ENCODE data around the gene FOXRED2. TPM values are rescaled to one million over a fixed set of nuclear protein-coding genes. Genes with fewer than 3 reads are reported as not detected.
A peak's percentile ranks its signal among the peaks of the same experiment; 100 is the strongest.

Gene FOXRED2
- polyA plus RNA-seq, 1 of the 3 experiments (the other 2 are of a cell fraction), result 7.9 TPM

DNA sequence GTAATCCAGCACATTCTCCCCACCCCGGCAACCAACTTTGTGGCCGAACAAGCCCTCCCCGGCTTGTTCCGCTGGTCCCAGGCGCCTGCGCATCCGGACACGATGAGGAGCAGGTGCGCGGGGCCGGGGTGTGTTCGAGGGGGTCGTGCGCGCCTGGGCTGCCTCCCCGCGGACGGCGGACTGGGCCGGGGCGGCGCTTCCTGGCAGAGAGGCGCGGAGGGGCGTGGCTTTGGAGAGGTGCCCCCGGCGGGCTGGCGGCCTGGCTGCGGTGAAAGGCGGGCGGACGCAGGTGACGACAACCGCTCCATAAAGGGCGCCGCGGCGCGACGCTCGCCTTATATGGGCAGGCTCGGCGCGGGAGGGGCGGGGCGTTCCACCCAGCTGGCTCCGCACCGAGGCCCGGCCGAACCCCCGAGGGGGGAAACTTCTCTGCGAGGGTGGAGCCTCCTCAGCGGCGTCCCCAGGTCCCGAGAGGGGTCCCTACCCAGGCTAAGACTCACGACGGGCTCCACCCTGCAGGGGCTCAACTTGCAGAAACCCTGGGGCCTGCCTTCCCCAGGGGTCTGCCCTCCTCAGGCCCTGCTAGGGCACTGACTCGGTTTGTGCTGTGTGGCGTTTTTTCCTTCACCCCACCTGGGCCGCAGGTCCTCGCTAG is 51.8 kb downstream of the FOXRED2 start (continued):
- TF ChIP-seq, protein P1, sequence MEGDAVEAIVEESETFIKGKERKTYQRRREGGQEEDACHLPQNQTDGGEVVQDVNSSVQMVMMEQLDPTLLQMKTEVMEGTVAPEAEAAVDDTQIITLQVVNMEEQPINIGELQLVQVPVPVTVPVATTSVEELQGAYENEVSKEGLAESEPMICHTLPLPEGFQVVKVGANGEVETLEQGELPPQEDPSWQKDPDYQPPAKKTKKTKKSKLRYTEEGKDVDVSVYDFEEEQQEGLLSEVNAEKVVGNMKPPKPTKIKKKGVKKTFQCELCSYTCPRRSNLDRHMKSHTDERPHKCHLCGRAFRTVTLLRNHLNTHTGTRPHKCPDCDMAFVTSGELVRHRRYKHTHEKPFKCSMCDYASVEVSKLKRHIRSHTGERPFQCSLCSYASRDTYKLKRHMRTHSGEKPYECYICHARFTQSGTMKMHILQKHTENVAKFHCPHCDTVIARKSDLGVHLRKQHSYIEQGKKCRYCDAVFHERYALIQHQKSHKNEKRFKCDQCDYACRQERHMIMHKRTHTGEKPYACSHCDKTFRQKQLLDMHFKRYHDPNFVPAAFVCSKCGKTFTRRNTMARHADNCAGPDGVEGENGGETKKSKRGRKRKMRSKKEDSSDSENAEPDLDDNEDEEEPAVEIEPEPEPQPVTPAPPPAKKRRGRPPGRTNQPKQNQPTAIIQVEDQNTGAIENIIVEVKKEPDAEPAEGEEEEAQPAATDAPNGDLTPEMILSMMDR (IDR thresholded peaks at IDR 0.05), result no peak
- TF ChIP-seq, protein P2, sequence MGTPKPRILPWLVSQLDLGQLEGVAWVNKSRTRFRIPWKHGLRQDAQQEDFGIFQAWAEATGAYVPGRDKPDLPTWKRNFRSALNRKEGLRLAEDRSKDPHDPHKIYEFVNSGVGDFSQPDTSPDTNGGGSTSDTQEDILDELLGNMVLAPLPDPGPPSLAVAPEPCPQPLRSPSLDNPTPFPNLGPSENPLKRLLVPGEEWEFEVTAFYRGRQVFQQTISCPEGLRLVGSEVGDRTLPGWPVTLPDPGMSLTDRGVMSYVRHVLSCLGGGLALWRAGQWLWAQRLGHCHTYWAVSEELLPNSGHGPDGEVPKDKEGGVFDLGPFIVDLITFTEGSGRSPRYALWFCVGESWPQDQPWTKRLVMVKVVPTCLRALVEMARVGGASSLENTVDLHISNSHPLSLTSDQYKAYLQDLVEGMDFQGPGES (IDR thresholded peaks at IDR 0.05; ENCODE audit: low read depth, low read length), result no peak
- TF ChIP-seq SIN3A (IDR thresholded peaks at IDR 0.05; ENCODE audit: borderline replicate concordance, low read depth, low read length) (0 out of 2 replicates have a peak, but pooled peaks have one; percentile 22), NFIC (IDR thresholded peaks at IDR 0.05; ENCODE audit: borderline replicate concordance) (peak; percentile 38; the same call in 1 of the 2 replicates), RAD21 (IDR thresholded peaks at IDR 0.05; ENCODE audit: low read length) (peak; percentile 36)
- TF ChIP-seq, protein P3, sequence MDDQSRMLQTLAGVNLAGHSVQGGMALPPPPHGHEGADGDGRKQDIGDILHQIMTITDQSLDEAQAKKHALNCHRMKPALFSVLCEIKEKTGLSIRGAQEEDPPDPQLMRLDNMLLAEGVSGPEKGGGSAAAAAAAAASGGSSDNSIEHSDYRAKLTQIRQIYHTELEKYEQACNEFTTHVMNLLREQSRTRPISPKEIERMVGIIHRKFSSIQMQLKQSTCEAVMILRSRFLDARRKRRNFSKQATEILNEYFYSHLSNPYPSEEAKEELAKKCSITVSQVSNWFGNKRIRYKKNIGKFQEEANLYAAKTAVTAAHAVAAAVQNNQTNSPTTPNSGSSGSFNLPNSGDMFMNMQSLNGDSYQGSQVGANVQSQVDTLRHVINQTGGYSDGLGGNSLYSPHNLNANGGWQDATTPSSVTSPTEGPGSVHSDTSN (IDR thresholded peaks at IDR 0.05), result no peak; the same call in 1 of the 2 replicates
- TF ChIP-seq, protein P4, sequence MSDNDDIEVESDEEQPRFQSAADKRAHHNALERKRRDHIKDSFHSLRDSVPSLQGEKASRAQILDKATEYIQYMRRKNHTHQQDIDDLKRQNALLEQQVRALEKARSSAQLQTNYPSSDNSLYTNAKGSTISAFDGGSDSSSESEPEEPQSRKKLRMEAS (IDR thresholded peaks at IDR 0.05; ENCODE audit: low read depth), result peak; percentile 62; the same call in 1 of the 2 replicates

DNA sequence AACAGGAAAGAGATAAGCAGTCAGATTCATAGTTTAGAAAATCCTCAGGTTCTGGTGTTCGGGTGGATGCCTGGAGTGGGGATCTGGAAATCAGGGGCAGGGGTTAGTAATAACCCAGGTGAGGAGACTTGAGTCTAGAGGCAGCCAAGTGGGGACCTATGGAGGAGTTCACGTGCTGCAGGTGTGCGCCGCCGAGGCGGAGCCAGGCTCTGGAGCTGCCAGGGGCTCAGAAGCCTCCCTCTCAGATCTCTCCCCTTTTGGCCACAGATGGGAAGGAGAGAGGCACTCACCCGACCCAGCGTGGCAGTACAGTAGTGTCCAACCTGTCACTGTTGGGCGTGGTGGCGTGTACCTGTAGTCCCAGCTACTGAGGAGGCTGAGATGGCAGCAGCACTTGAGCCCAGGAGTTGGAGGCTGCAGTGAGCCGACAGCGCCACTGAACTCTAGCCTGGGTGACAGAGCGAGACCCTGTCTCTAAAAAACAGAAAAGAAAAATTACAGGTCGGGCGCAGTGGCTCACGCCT is 52.9 kb downstream of the FOXRED2 start:
- Histone ChIP-seq H3K27me3 (ENCODE audit: insufficient read depth) (no peaks in the 10 kb centered on the region), H3F3A (replicated peaks; ENCODE audit: insufficient read depth) (peaks cover 7% of the 10 kb centered on the region), H2AFZ (ENCODE audit: low read depth) (no peak overlapping the region), H3K36me3 (replicated peaks in 1 of 2; ENCODE audit: control insufficient read depth in 1 of 2, insufficient read depth in 2 of 2, low read length in 1 of 2) (no peaks in the 10 kb centered on the region), H3K9ac (no peak overlapping the region), H4K20me1 (ENCODE audit: insufficient read depth) (no peaks in the 10 kb centered on the region), H3K9me2 (no peaks in the 10 kb centered on the region), H3K4me3 (ENCODE audit: low read depth in 2 of 2, low read length in 1 of 2) (no peak overlapping the region), H3K4me1 (ENCODE audit: control insufficient read depth in 1 of 2, insufficient read depth in 2 of 2, low read depth in 1 of 2, low read length in 1 of 2) (peaks cover 0 to 8% of the 10 kb centered on the region in 2 experiments; a peak in 1 of 4 replicates), H3K4me2 (no peak overlapping the region), H3K27ac (ENCODE audit: low read depth in 2 of 2, low read length in 1 of 2) (no peak overlapping the region), H3K79me2 (ENCODE audit: insufficient read depth) (no peaks in the 10 kb centered on the region), H3K9me3 (no peaks in the 10 kb centered on the region)
- CTCF ChIA-PET, result interaction anchor here (5.9 kb wide), 1 partner anchor 153 kb away, joined by 26 read pairs; no protein-coding TSS in a partner anchor
- POLR2A ChIA-PET, result interaction anchor here (0.9 kb wide), 1 partner anchor 66 kb away, joined by 3 read pairs; the partner anchor contains the start of gene MYH9
- 99% methylated on average over 6 of the region's 16 CpGs for WGBS (ENCODE audit: low lambda C conversion rate)
- no peak for DNase-seq
- TF ChIP-seq YY1 (IDR thresholded peaks at IDR 0.05; ENCODE audit: low read depth), result no peak
- TF ChIP-seq POLR2AphosphoS5 (IDR thresholded peaks at IDR 0.05; ENCODE audit: low read depth, low read length), result no peak
- TF ChIP-seq FOXJ3 (CRISPR knock-in tag; IDR thresholded peaks at IDR 0.05), result no peak
- TF ChIP-seq EZH2phosphoT487 (IDR thresholded peaks at IDR 0.05; ENCODE audit: borderline replicate concordance, low read depth), result no peak
- no peak for TF ChIP-seq FOXM1 (IDR thresholded peaks at IDR 0.05; ENCODE audit: low read depth)
- TF ChIP-seq GABPA (IDR thresholded peaks at IDR 0.05; ENCODE audit: low read depth), result no peak
- TF ChIP-seq, protein P5, sequence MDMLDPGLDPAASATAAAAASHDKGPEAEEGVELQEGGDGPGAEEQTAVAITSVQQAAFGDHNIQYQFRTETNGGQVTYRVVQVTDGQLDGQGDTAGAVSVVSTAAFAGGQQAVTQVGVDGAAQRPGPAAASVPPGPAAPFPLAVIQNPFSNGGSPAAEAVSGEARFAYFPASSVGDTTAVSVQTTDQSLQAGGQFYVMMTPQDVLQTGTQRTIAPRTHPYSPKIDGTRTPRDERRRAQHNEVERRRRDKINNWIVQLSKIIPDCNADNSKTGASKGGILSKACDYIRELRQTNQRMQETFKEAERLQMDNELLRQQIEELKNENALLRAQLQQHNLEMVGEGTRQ (IDR thresholded peaks at IDR 0.05; ENCODE audit: borderline replicate concordance, low read depth, low read length), result no peak
- TF ChIP-seq, protein P6, sequence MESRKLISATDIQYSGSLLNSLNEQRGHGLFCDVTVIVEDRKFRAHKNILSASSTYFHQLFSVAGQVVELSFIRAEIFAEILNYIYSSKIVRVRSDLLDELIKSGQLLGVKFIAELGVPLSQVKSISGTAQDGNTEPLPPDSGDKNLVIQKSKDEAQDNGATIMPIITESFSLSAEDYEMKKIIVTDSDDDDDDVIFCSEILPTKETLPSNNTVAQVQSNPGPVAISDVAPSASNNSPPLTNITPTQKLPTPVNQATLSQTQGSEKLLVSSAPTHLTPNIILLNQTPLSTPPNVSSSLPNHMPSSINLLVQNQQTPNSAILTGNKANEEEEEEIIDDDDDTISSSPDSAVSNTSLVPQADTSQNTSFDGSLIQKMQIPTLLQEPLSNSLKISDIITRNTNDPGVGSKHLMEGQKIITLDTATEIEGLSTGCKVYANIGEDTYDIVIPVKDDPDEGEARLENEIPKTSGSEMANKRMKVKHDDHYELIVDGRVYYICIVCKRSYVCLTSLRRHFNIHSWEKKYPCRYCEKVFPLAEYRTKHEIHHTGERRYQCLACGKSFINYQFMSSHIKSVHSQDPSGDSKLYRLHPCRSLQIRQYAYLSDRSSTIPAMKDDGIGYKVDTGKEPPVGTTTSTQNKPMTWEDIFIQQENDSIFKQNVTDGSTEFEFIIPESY (IDR thresholded peaks at IDR 0.05; ENCODE audit: borderline replicate concordance, low read depth), result no peak
- no peak for TF ChIP-seq MEF2A (IDR thresholded peaks at IDR 0.05; ENCODE audit: borderline replicate concordance, low read depth)
- TF ChIP-seq CHD2 (IDR thresholded peaks at IDR 0.05; ENCODE audit: low read length, partially characterized antibody), result no peak
- TF ChIP-seq GATA2 (CRISPR knock-in tag; IDR thresholded peaks at IDR 0.05), result no peak
- no peak for TF ChIP-seq SMC3 (IDR thresholded peaks at IDR 0.05; ENCODE audit: low read depth, low read length)

All from SK-N-SH (cell line).